K562 (cell line): ENCODE results near the gene PALMD. TPM values are rescaled to one million over a fixed set of nuclear protein-coding genes. Genes with fewer than 3 reads are reported as not detected.

Source experiments
- ATAC-seq: fragments of 200-7000 bp; cut with Tn5 transposase; 3 replicates; pipeline ENCODE4 v1.9.1; 2020; ENCODE audit warnings: moderate library complexity
- BruUV-seq: library from RNA; stranded (reverse); fragments of 400-500 nt; replicated peaks from 2 replicates; lab custom pipeline; 2021; lab: Mats Ljungman, UMichigan
- CTCF ChIA-PET: fragments of 300-600 bp; formaldehyde crosslinking; extraction: SDS; loops from one replicate; lab custom pipeline; 2021; ENCODE audit warnings: low intra/inter-chr PET ratio; lab: Yijun Ruan, JAX
- POLR2A ChIA-PET: fragments of 300-600, 350-650 bp; sonication (Branson Sonifier 250); formaldehyde crosslinking; extraction: SDS; loops from one replicate; lab custom pipeline; 2021; ENCODE audit warnings: antibody characterized with exemption, inconsistent platforms; lab: Yijun Ruan, JAX
- DNase-seq, 4 experiments: peaks; one replicate each; pipeline versions ENCODE4 v3.0.0 to v3.0.0-alpha.2; 2011 to 2018; ENCODE audit warnings: low spot score in 3 of 4, mixed read lengths in 3 of 4; ENCODE audit errors: extremely low read depth in 1 of 4
- FAIRE-seq: peaks from 2 replicates; lab custom pipeline; 2011; peaks lifted over from hg19 to GRCh38; lab: Jason Lieb, UNC
- H2AFZ ChIP-seq: 2 replicates; pipeline ENCODE4 v1.6.0; 2011; ENCODE audit warnings: low read depth, low read length, control low read depth, inconsistent platforms
- H3K27ac ChIP-seq: fragments of 200-600 bp; 3 replicates; pipeline ENCODE4 v1.8.0; 2011; ENCODE audit warnings: low read depth, mild to moderate bottlenecking, control low read depth, inconsistent platforms, low read length, moderate library complexity, mixed read lengths; ENCODE audit errors: extremely low read depth
- H3K27me3 ChIP-seq, 2 experiments: fragments of 300-600 bp in 1 of 2; 2 replicates in 1 of 2; 3 replicates in 1 of 2; pipeline versions ENCODE4 v1.6.0 to v1.8.0; 2011; ENCODE audit warnings: inconsistent platforms in 2 of 2, low read length in 2 of 2, mild to moderate bottlenecking in 1 of 2, mixed read lengths in 1 of 2, moderate library complexity in 1 of 2; ENCODE audit not compliant: control insufficient read depth in 2 of 2, insufficient read depth in 2 of 2
- H3K36me3 ChIP-seq: fragments of 300-600 bp; 3 replicates; pipeline ENCODE4 v1.8.0; 2011; ENCODE audit warnings: mild to moderate bottlenecking, low read length, inconsistent platforms; ENCODE audit not compliant: control insufficient read depth, insufficient read depth
- H3K4me1 ChIP-seq, 2 experiments: fragments of 200-600 bp in 1 of 2; replicated peaks in 1 of 2; 2 replicates in 1 of 2; 3 replicates in 1 of 2; pipeline versions ENCODE4 v1.5.1 to v1.8.0; 2011; ENCODE audit warnings: inconsistent platforms in 2 of 2, low read length in 2 of 2, mild to moderate bottlenecking in 1 of 2, mixed read lengths in 1 of 2, moderate library complexity in 1 of 2; ENCODE audit not compliant: control insufficient read depth in 2 of 2, insufficient read depth in 2 of 2
- H3K4me2 ChIP-seq: 2 replicates; pipeline ENCODE4 v1.6.1; 2011; ENCODE audit warnings: low read length, control low read depth, inconsistent platforms, mixed read lengths; ENCODE audit not compliant: insufficient read depth
- H3K4me3 ChIP-seq: fragments of 200-600 bp; sonication (generic), shearing (Covaris generic); 2 replicates; pipeline ENCODE4 v1.5.1; 2016; ENCODE audit warnings: control low read depth, inconsistent platforms
- H3K79me2 ChIP-seq: fragments of 200-600 bp; 3 replicates; pipeline ENCODE4 v1.8.0; 2011; ENCODE audit warnings: low read length, inconsistent platforms; ENCODE audit not compliant: control insufficient read depth, insufficient read depth
- H3K9ac ChIP-seq, 2 experiments: 2 replicates each; pipeline versions ENCODE4 v1.6.0 to v1.6.1; 2011; ENCODE audit warnings: low read depth in 2 of 2, low read length in 2 of 2, control low read depth in 1 of 2, inconsistent platforms in 1 of 2, mild to moderate bottlenecking in 1 of 2, mixed read lengths in 1 of 2; ENCODE audit not compliant: insufficient read depth in 1 of 2
- H3K9me1 ChIP-seq: one replicate; pipeline ENCODE4 v1.6.0; 2011; ENCODE audit warnings: inconsistent platforms, mild to moderate bottlenecking, low read length, moderate library complexity; ENCODE audit not compliant: control insufficient read depth, insufficient read depth
- H3K9me3 ChIP-seq: replicated peaks from 2 replicates; pipeline ENCODE4 v1.5.1; 2011; ENCODE audit warnings: low read depth, low read length, inconsistent platforms; ENCODE audit not compliant: control insufficient read depth, insufficient read depth
- H4K20me1 ChIP-seq: replicated peaks from 2 replicates; pipeline ENCODE4 v1.6.1; 2011; ENCODE audit warnings: low read length, inconsistent platforms, mixed read lengths; ENCODE audit not compliant: control insufficient read depth, insufficient read depth
- CBFB ChIP-seq: sonication (generic); formaldehyde crosslinking; IDR thresholded peaks from 2 replicates; pipeline ENCODE4 v1.4.0; 2020; ENCODE audit warnings: mild to moderate bottlenecking, missing genetic modification reagents
- DMBX1 ChIP-seq: fragments of 250-450 bp; sonication (Bioruptor Pico); IDR thresholded peaks from 2 replicates; pipeline ENCODE4 v1.8.0; 2022; ENCODE audit warnings: inconsistent platforms, mild to moderate bottlenecking, moderate library complexity, borderline replicate concordance
- EWSR1 ChIP-seq: fragments of 450-650 bp; IDR thresholded peaks from 2 replicates; pipeline ENCODE4 v1.6.1; 2018; ENCODE audit warnings: borderline replicate concordance, mild to moderate bottlenecking, low read depth, moderate library complexity; ENCODE audit not compliant: partially characterized antibody
- SMARCB1 ChIP-seq: IDR thresholded peaks from 2 replicates; pipeline ENCODE4 v1.6.1; 2011; ENCODE audit warnings: improper control_type of control experiment, low read depth; ENCODE audit not compliant: insufficient read length
- SP2 ChIP-seq: IDR thresholded peaks from 2 replicates; pipeline ENCODE4 v1.6.1; 2011; ENCODE audit warnings: mild to moderate bottlenecking, low read depth, low read length, moderate library complexity; ENCODE audit not compliant: poor library complexity, severe bottlenecking; ENCODE audit errors: extremely low read depth
- USF2 ChIP-seq: sonication (generic); formaldehyde crosslinking; IDR thresholded peaks from 2 replicates; pipeline ENCODE4 v1.5.0; 2020; ENCODE audit warnings: missing genetic modification reagents
- ZHX1 ChIP-seq: fragments of 150-350 bp; conservative IDR thresholded peaks from 2 replicates; pipeline ENCODE4 v1.6.1; 2014; ENCODE audit warnings: low read length
- ZKSCAN3 ChIP-seq: fragments of 250-450 bp; sonication (Bioruptor Pico); IDR thresholded peaks from 2 replicates; pipeline ENCODE4 v1.4.0; 2020
- ZNF232 ChIP-seq: sonication (generic); formaldehyde crosslinking; IDR thresholded peaks from 2 replicates; pipeline ENCODE4 v1.8.0; 2022; ENCODE audit warnings: mild to moderate bottlenecking, missing genetic modification reagents
- ZNF785 ChIP-seq: fragments of 250-450 bp; sonication (Bioruptor Pico); IDR thresholded peaks from 2 replicates; pipeline ENCODE4 v1.4.0; 2020; ENCODE audit warnings: mild to moderate bottlenecking
- WGBS: fragments of 100-300 bp; shearing (Covaris generic); methylation state at CpG from one replicate; pipeline ENCODE4 v1.1.6; 2016; ENCODE audit warnings: low coverage, mixed read lengths; ENCODE audit not compliant: insufficient coverage; ENCODE audit errors: missing lambda C conversion rate; 5-methylcytosine and 5-hydroxymethylcytosine counted together
- in situ Hi-C: fragments of 300-500 bp; cut with MboI; formaldehyde crosslinking; loops from 4 replicates; pipeline ENCODE4 v1.15.0; 2018; ENCODE audit warnings: inconsistent platforms, mixed read lengths
- intact Hi-C: fragments of 100-400 bp; cut with micrococcal nuclease; formaldehyde crosslinking; loops from 2 replicates; pipeline ENCODE4 v1.14.2; 2022
- polyA plus RNA-seq, 8 experiments: library from polyadenylated mRNA; depleted of rRNA in 4 of 8; stranded (reverse) in 5 of 8; unstranded in 3 of 8; fragments of >200 nt; fragmentation: Nextera tagmentation in 2 of 8; fragmentation: Illumina TruSeq in 1 of 8; extraction: Ambion mirVana in 2 of 8; extraction: Trizol in 1 of 8; gene quantifications; 2 replicates each; pipeline versions ENCODE4 v1.2.1 to v1.2.3, GENCODE V29; 2011 to 2014; ENCODE audit warnings: inconsistent platforms in 1 of 8, missing spikeins in 1 of 8
- total RNA-seq, 7 experiments: library from RNA; depleted of rRNA in 6 of 7; stranded (reverse); fragments of >200 nt in 6 of 7; fragmentation: Illumina TruSeq in 2 of 7; extraction: Trizol in 2 of 7; gene quantifications; 2 replicates each; pipeline versions ENCODE4 v1.2.1 to v1.2.3, GENCODE V29; 2011 to 2021; ENCODE audit warnings: low replicate concordance in 1 of 7
- TF ChIP-seq, protein P1 (sequence below): fragments of 250-450 bp; sonication (Bioruptor Pico); IDR thresholded peaks from 2 replicates; pipeline ENCODE4 v1.9.0; 2021; ENCODE audit warnings: mild to moderate bottlenecking, inconsistent platforms

PALMD gene
- total and polyA plus RNA-seq, 9 of the 15 experiments (the other 6 are each of a cell fraction or from before 2014, with no cell fraction given) = 2.7 to 13.5 (median 5.4) TPM

DNA sequence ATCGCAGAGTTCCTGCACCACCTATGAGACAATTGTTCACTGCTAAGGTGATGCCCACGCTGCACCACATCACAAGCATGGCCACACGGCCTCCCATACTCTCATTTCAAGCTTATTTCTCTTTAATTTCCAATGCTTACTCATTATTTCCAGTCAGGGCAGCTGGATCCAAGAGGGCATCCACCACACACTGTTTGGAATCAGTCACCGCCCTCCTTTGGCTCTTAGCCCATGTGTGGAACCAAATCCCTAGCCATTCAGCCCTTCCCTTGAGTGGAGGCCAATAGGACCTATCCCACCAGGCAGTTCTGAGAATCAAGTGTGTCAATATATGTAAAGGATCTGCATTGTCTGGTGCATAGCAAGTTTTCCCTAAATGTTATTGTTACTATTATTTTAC lies 26.3 kb upstream of the PALMD start (continued):
- TF ChIP-seq USF2 (CRISPR knock-in tag) = no peak
- no peak for TF ChIP-seq CBFB (CRISPR knock-in tag)
- TF ChIP-seq ZHX1 = no peak
- no peak for TF ChIP-seq SMARCB1

DNA sequence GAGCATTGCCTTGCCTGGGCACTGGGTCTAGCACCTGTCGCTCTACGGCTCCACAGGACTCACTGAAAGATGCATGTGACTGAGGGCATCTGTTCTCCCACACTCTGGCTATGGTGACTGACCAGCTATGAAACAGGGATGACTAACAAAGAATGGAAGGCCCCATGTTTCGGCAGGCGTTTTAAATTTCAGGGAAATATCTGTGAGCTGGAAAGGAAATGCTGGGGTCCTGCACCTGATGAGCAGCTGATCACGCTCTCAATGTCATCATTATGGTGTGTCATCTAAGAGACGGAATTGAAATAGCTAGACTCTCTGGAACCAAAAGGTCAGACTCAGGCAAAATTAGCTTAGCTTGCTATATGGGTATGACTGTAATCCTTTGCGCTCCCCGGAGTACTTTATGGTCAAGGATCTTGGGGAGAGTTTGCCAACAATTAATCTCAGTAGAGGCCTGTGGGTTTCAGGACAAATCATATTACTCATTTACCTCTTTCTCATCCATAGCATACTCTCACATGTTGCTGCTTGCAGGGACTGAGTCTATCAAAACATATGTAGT lies 24.5 kb upstream of the PALMD start:
- Histone ChIP-seq H2AFZ (0 out of 2 replicates have a peak overlapping the region, but pooled peaks have one; percentile 7), H4K20me1 (no peaks in the 10 kb centered on the region), H3K27ac (no peak overlapping the region), H3K9me1 (no peaks in the 10 kb centered on the region), H3K36me3 (no peaks in the 10 kb centered on the region), H3K9ac (no peak overlapping the region), H3K79me2 (no peaks in the 10 kb centered on the region), H3K9me3 (no peaks in the 10 kb centered on the region), H3K27me3 (no peaks in the 10 kb centered on the region), H3K4me2 (no peak overlapping the region), H3K4me1 (no peaks in the 10 kb centered on the region), H3K4me3 (no peak overlapping the region)
- ChIA-PET POLR2A (interaction anchor here (0.7 to 1.2 kb wide), 2 partner anchors 11 to 21 kb away, joined by 3 read pairs; no protein-coding TSS in a partner anchor), CTCF (no interaction called here)
- DNase-seq = no peak
- FAIRE-seq = no peak
- intact Hi-C loops (no loop called here), in situ Hi-C loops (no loop called here)
- ATAC-seq = no peak; the same call in 2 of the 3 replicates
- no TSS peak for BruUV-seq
- TF ChIP-seq, protein P1, sequence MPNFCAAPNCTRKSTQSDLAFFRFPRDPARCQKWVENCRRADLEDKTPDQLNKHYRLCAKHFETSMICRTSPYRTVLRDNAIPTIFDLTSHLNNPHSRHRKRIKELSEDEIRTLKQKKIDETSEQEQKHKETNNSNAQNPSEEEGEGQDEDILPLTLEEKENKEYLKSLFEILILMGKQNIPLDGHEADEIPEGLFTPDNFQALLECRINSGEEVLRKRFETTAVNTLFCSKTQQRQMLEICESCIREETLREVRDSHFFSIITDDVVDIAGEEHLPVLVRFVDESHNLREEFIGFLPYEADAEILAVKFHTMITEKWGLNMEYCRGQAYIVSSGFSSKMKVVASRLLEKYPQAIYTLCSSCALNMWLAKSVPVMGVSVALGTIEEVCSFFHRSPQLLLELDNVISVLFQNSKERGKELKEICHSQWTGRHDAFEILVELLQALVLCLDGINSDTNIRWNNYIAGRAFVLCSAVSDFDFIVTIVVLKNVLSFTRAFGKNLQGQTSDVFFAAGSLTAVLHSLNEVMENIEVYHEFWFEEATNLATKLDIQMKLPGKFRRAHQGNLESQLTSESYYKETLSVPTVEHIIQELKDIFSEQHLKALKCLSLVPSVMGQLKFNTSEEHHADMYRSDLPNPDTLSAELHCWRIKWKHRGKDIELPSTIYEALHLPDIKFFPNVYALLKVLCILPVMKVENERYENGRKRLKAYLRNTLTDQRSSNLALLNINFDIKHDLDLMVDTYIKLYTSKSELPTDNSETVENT = no peak
- no peak for TF ChIP-seq DMBX1 (CRISPR knock-in tag)
- TF ChIP-seq ZKSCAN3 (CRISPR knock-in tag) = no peak
- no peak for TF ChIP-seq ZNF785 (CRISPR knock-in tag)
- no peak for TF ChIP-seq ZNF232
- no peak for TF ChIP-seq EWSR1
- no peak for TF ChIP-seq SP2
- WGBS = 93% methylated on average over 8 of the region's 8 CpGs
